HG02938 (cell line): ENCODE measurements around the gene SLC7A6OS.

Experiments used
- ATAC-seq: cut with Tn5 transposase; IDR thresholded peaks from one replicate; pipeline ENCODE4 v1.9.1; 2021; ENCODE audit warnings: mild to moderate bottlenecking, moderate library complexity; ENCODE audit not compliant: unreplicated experiment

Gene SLC7A6OS

GRCh38 chr16:68257906-68258800 is 52.6 kb downstream of the SLC7A6OS start:
- ATAC-seq = no peak

GRCh38 chr16:68257251-68257905 is 53.4 kb downstream of the SLC7A6OS start:
- no peak for ATAC-seq

- no peak for ATAC-seq
Observed at GRCh38 chr16:68255712-68256111, 55.0 kb downstream of the SLC7A6OS start.

- ATAC-seq = no peak
Observed at GRCh38 chr16:68253721-68254120, 57.0 kb downstream of the SLC7A6OS start.

GRCh38 chr16:68252383-68252782 is 58.4 kb downstream of the SLC7A6OS start:
- ATAC-seq = no peak

GRCh38 chr16:68251832-68252231 is 58.9 kb downstream of the SLC7A6OS start:
- ATAC-seq = no peak

- no peak for ATAC-seq
Observed at GRCh38 chr16:68250951-68251350, 59.8 kb downstream of the SLC7A6OS start.

GRCh38 chr16:68249371-68249770 is 61.4 kb downstream of the SLC7A6OS start:
- no peak for ATAC-seq
